Kidney capillary endothelial cell (primary cell): ENCODE results near the gene MYD88.

Source experiments
- DNase-seq: peaks from one replicate; pipeline ENCODE4 v3.0.0-alpha.2; 2018; ENCODE audit warnings: low spot score

The MYD88 gene

GRCh38 chr3:38165722-38166387 is 27.4 kb downstream of the MYD88 start:
- DNase-seq: no peak

- no peak for DNase-seq
Measured at GRCh38 chr3:38167591-38167990, 29.1 kb downstream of the MYD88 start.

- DNase-seq: no peak
Measured at GRCh38 chr3:38168151-38169026, 29.9 kb downstream of the MYD88 start.

- no peak for DNase-seq
Measured at GRCh38 chr3:38169027-38169317, 30.5 kb downstream of the MYD88 start.

GRCh38 chr3:38170722-38171121 is 32.3 kb downstream of the MYD88 start:
- DNase-seq: no peak

- no peak for DNase-seq
Measured at GRCh38 chr3:38171622-38172021, 33.2 kb downstream of the MYD88 start.

GRCh38 chr3:38173834-38174418 is 35.5 kb downstream of the MYD88 start:
- no peak for DNase-seq

- no peak for DNase-seq
Measured at GRCh38 chr3:38177181-38177580, 38.7 kb downstream of the MYD88 start.

- DNase-seq: no peak
Measured at GRCh38 chr3:38186781-38187180, 48.3 kb downstream of the MYD88 start.

- no peak for DNase-seq
Measured at GRCh38 chr3:38190481-38190881, 52.0 kb downstream of the MYD88 start.
